ENCODE data around the gene MUC16. TPM values are rescaled to one million over a fixed set of nuclear protein-coding genes. Genes with fewer than 3 reads are reported as not detected.

The MUC16 gene
- total and polyA plus RNA-seq, 8 donors = under 0.01 to 1.1 (median 0.04) TPM; not detected in 2

DNA sequence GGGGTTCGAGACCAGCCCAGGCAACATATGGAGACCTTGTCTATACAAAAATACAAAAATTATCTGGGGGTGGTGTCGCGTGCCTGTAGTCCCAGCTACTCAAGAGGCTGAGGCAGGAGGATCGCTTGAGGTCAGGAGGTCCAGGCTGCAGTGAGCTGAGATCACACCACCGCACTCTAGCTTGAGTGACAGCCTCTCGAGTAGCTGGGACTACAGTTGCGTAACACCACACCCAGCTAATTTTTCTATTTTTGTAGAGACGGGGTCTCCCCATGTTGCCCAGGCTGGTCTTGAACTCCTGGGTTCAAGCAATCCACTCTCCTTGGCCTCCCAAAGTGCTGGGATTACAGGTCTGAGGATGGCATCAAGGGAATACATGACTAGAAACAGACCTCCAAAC lies 30.8 kb upstream of the MUC16 start:
- no peak overlapping the region for H3K27ac ChIP-seq
- H3K4me1 ChIP-seq = no peaks in the 10 kb centered on the region
- intact Hi-C loops (cut with DNase I) = no loop called here
- H3K27me3 ChIP-seq = peaks cover 0 to 21% of the 10 kb centered on the region in 2 donors
- no peak for DNase-seq
- no peak for ATAC-seq
- H3K36me3 ChIP-seq = no peaks in the 10 kb centered on the region
- H3K4me3 ChIP-seq = no peak overlapping the region
- TF ChIP-seq, protein P1, sequence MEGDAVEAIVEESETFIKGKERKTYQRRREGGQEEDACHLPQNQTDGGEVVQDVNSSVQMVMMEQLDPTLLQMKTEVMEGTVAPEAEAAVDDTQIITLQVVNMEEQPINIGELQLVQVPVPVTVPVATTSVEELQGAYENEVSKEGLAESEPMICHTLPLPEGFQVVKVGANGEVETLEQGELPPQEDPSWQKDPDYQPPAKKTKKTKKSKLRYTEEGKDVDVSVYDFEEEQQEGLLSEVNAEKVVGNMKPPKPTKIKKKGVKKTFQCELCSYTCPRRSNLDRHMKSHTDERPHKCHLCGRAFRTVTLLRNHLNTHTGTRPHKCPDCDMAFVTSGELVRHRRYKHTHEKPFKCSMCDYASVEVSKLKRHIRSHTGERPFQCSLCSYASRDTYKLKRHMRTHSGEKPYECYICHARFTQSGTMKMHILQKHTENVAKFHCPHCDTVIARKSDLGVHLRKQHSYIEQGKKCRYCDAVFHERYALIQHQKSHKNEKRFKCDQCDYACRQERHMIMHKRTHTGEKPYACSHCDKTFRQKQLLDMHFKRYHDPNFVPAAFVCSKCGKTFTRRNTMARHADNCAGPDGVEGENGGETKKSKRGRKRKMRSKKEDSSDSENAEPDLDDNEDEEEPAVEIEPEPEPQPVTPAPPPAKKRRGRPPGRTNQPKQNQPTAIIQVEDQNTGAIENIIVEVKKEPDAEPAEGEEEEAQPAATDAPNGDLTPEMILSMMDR (IDR thresholded peaks at IDR 0.05) = no peak
- H3K9me3 ChIP-seq = no peaks in the 10 kb centered on the region

DNA sequence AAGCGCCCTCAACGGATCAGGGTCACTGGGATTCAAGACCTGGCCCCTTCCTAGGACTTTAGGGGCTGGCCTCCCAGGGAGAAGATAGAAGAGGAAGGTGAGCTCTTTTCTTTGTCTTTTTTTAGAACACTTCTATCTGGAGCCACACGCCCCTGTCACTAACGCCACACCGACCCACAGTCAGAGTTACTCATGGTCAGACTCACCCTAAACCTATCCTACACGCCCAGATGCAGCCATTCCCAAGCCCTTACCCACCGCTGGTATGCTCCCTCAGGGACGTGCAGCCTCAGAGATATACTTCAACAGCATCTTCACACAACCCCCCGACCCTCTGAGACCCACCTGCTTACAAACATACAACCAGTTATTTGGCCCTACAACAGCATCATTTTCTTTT lies 29.9 kb upstream of the MUC16 start:
- peaks cover 0 to 25% of the 10 kb centered on the region in 2 donors for H3K27me3 ChIP-seq
- no peak overlapping the region for H3K27ac ChIP-seq
- no peak for ATAC-seq
- no peaks in the 10 kb centered on the region for H3K4me1 ChIP-seq
- no peak for DNase-seq
- no peaks in the 10 kb centered on the region for H3K36me3 ChIP-seq
- TF ChIP-seq, protein P1 (IDR thresholded peaks at IDR 0.05) = no peak
- H3K9me3 ChIP-seq = no peaks in the 10 kb centered on the region
- H3K4me3 ChIP-seq = no peak overlapping the region
- intact Hi-C loops (cut with DNase I) = no loop called here

DNA sequence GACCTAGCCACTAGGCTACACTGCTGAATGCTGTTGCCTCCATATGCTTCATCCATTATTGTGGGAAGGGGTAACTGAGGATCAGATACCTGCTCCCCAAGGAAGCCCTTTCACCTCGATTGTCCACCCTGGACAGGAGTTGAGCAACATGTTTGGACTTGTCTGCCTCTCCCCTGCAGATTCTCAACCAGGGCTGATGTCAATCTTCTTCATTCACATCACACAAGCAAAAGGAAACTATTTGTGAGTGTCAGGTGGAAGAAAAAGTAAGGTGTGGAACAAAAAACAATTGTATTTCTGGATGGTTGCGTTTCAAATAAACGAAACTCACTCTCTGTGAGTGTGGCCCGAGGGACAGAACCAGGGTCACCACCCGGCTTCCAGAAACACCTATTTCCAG lies 29.5 kb upstream of the MUC16 start:
- no peak for ATAC-seq
- intact Hi-C loops (cut with DNase I) = no loop called here
- Histone ChIP-seq H3K36me3 (no peaks in the 10 kb centered on the region), H3K9me3 (no peaks in the 10 kb centered on the region), H3K4me3 (no peak overlapping the region), H3K4me1 (no peaks in the 10 kb centered on the region), H3K27ac (no peak overlapping the region), H3K27me3 (peaks cover 0 to 29% of the 10 kb centered on the region in 2 donors)
- TF ChIP-seq, protein P1 (IDR thresholded peaks at IDR 0.05) = no peak
- DNase-seq = no peak

DNA sequence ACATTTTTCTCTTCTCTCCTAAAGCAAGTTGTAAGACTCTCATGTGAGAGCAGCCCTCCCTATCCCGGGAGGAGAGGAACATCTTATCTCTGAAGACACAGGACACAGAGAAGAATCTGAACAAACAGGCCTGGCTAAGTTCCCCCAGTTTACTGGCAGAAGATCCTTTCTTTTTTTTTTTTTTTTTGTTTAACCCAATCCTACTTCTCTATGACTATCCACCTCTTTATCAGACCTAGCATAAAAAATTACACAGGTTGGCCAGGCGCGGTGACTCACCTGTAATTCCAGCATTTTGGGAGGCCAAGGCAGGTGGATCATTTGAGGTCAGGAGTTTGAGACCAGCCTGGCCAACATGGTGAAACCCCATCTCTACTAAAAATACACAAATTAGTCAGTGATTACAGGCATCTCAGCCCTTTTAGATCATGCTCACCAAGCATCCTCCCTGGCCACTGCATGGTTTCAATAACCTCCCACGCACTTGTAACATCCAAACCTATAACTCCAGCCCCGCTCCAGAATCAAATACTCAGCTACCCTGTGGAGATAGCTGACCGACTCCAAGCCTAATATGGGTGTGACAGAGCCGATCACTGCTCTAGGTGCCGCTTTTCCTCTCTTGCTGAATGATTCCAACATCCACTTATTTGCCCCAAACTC lies 27.3 kb upstream of the MUC16 start:
- H3K36me3 ChIP-seq = no peaks in the 10 kb centered on the region
- no peaks in the 10 kb centered on the region for H3K9me3 ChIP-seq
- TF ChIP-seq, protein P1 (IDR thresholded peaks at IDR 0.05) = no peak
- H3K27ac ChIP-seq = no peak overlapping the region
- H3K27me3 ChIP-seq = peaks cover 0 to 29% of the 10 kb centered on the region in 2 donors
- DNase-seq = no peak
- no peak overlapping the region for H3K4me3 ChIP-seq
- intact Hi-C loops (cut with DNase I) = no loop called here
- no peak for ATAC-seq
- no peaks in the 10 kb centered on the region for H3K4me1 ChIP-seq

DNA sequence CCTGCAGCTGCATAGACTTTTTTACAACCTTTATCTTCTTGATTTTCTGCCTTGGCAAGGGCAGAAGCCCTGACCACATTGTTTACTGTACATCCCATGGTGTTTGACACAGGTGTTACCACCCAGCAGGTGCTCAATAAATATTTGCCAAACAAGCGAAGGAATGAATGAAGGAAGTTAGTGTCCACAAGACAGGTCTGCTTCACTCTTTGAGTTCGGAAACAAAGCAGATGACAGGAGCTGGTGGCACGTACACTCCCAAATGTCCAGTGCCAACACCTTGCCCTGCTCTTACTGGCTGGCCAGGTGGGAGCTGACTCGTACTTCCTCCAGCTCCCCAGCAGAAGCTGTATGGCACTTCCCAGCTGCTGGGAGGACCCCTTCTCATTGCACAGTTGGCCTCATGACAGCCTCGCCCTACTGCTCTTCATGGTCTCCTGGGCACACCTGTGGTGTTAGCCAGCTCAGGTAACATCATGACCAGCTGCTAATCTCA lies 22.0 kb upstream of the MUC16 start:
- no peak for ATAC-seq
- Histone ChIP-seq H3K36me3 (no peaks in the 10 kb centered on the region), H3K27me3 (peaks cover 0 to 16% of the 10 kb centered on the region in 2 donors), H3K4me1 (no peaks in the 10 kb centered on the region), H3K27ac (no peak overlapping the region), H3K4me3 (no peak overlapping the region), H3K9me3 (no peaks in the 10 kb centered on the region)
- intact Hi-C loops (cut with DNase I) = no loop called here
- TF ChIP-seq, protein P1 (IDR thresholded peaks at IDR 0.05) = no peak
- DNase-seq = no peak

Data from left lung (tissue), 10 donors.